CD4-positive, alpha-beta T cell treated with Interleukin-4 for 1 hour (primary cell): ENCODE results near the gene MESP2.

ENCODE experiments used
- DNase-seq, 2 donors: peaks; one replicate each; pipeline ENCODE4 v3.0.0-alpha.2; 2020 to 2022

Gene MESP2

DNA sequence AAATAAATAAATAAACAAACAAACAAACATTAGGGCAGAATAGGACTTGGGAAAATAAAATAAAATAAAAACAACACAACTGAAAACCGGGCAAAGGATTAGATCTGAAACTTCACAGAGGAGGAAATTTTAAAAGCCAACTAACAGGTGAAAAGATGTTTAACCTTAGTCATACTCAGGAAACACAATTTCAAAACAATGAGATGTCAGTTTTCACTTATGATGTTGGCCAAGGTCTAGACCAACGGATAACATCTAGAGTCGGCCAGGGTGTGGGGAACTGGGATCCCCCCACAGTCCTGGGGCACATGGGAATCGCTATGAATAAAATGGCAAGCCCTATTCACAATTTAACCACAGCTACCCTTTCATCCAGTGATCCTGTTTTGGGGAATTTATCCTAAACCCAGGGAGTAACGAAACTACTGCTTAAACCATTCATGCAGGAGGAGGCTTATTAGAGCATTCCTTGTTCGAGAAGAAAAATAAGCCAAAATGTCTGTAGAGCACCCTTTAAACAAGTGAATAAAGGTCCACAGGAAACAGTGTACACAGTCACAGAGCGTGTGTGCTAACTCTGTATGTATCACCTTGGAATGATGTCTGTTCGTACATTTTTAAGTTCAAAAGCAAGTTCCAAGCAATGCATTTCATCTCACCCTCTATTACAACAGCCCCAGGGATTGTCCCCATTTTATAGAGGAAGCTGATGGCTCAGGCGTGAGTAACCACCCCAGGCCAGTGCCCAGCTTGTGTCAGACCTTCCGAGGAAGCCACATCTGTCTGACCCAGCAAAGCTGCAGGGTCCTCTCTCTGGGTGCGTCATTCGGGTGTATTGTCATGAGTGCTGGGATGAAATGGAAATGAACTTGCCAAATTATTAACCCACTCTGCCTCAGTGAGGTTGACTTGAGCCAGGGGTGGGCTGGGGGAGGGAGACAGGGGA is 44.8 kb downstream of the MESP2 start:
- peak in 1 of 2 donors; percentile 86 for DNase-seq

DNA sequence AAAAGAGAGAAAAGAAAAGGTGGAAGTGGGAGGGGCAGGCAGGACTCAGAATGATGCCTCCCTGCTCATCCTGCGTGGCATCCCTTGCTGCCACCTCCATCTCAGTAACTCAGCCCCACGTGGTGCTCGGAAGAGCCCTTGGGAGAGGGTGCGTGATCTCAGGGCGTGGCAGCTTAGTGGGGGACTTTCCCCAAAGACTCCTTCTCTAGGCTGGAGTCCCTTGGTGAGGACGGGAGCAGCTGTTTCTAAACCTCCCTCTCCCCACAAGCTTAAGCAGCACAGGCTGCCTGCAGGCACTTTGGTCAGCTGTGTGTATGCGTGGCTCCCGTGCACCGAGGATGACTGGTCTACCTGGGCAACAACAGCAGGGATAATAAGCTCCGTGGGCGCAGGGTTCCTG is 45.9 kb downstream of the MESP2 start:
- DNase-seq = peak in 1 of 2 donors; percentile 55

DNA sequence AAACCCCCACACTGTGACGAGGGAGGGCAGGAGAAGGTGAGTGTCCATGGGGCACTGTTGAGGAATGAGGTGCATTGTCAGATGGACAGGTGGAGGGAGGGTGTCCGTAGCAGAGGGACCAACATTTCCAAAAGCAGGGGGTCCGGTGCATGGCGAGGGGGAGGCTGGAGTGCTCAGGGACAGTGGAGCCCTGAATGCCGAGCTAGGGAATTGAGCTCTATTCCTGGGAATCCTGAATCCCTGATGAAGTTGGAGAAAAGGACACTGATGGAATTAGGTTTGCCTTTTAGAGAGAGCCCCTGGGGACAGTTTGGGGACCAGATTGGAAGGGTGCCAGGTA is 46.4 kb downstream of the MESP2 start:
- DNase-seq = no peak

DNA sequence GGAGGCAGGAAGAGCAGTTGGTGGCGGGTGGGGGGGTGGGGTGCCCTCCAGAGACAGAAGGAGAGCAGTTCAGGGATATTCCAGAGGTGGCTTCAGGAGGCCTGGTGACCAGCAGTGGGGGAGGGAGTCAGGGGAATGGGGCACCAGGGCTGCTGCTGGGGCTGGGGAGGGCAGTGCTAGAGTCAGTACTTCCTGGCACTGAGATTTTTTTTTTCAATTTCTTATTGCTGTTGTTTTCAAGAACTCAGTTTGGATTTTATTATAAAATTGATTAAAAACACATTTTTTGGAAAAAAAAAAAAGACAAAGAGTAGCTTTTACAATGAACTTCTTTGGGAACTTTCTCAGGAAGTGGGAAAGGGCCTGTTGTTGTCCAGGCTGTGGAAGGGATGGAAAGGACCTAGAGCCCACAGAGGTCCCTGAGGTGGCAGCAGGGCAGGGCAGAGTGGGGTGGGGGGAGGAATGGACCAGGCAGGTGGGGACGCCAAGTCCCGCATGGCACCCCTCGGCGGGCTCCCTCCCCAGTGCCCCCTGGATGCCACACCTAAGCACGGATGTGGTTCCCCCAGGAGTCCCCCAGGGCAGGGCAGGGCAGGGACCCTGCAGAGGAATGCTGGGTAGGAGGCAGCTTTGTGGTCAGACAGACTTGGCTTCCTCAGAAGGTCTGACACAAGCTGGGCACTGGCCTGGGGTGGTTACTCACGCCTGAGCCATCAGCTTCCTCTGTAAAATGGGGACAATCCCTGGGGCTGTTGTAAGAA is 47.0 kb downstream of the MESP2 start:
- peak in 1 of 2 donors; percentile 78 for DNase-seq

DNA sequence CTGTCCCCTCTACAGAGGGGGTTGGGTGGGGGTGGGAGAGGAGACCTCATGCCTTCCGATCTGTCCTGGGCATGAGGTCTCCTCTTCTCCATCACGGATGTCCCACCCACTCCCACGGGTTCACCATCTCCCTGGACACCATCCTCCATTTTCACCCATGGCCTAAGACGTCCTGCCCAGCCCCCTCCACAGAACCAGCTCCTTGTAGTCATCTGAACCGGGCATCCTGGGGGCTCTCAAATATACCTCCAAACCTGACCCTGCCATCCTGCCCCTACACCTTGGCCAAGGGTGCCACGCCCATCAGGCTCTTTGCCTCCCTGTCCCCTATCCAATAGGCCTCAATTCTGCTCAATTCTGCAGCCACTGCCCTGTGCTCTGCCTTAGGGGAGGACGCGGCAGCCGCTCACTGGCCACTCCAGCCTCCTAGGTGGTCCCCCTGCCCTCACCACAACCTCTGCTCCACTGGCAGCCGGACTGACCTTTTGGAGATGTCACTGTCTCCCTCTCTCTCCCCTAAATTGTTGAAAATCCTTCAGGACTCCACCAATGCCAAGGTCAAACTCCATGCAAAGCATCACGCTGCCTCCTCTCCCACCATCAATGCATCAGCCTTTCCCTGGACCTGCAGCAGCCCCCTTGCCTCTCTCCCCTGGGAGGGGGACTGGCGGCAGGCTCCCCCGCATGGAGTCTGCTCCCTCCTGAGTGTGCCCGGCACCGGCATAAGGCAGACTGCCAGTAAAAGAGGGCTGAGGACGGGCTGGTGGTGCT is 47.9 kb downstream of the MESP2 start:
- DNase-seq = no peak

DNA sequence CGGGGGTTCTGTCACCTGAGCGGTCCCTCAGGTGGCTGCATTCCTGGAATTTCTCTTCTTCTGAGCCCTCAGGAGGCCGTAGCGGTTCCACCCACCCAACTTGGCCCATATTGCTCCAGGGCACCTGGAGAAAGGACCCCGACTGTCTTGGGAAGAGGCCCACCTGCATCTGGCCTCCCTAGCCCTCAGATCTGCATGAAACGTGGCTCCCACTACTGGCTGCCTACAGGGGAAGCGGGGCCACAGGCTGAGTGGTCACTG is 48.4 kb downstream of the MESP2 start:
- DNase-seq = no peak

DNA sequence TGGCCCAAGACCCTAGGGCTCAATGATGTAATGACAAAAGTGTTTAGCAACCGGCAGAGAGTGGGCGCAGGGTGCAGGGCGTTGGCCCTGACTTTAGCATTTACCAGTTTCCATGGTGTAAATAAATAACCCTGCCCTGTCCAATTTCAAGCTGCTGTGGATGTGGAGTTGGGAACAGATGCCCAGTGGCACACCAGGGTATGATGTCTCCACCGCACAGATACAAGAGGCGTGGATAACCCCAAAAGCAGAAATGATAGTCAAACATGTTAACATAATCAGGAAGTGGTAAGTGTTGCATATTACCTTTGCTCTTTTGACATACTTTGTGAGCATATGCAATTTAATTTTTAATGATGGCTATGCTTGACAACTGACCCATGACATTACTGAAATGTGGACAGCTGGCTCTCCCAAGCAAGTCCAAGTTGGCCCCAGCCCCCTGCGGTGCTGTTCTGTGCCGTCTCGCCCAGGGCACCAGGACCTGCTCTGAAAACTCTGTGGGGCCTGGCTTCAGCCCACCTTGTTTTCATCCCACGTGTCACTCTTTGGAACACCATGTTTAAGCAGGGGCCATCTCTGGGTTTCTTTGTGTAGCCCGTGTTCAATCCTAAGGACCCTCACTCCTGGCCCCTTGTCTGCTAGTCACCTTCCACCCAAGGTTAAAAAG is 49.3 kb downstream of the MESP2 start:
- DNase-seq = peak; percentile 18 to 74

DNA sequence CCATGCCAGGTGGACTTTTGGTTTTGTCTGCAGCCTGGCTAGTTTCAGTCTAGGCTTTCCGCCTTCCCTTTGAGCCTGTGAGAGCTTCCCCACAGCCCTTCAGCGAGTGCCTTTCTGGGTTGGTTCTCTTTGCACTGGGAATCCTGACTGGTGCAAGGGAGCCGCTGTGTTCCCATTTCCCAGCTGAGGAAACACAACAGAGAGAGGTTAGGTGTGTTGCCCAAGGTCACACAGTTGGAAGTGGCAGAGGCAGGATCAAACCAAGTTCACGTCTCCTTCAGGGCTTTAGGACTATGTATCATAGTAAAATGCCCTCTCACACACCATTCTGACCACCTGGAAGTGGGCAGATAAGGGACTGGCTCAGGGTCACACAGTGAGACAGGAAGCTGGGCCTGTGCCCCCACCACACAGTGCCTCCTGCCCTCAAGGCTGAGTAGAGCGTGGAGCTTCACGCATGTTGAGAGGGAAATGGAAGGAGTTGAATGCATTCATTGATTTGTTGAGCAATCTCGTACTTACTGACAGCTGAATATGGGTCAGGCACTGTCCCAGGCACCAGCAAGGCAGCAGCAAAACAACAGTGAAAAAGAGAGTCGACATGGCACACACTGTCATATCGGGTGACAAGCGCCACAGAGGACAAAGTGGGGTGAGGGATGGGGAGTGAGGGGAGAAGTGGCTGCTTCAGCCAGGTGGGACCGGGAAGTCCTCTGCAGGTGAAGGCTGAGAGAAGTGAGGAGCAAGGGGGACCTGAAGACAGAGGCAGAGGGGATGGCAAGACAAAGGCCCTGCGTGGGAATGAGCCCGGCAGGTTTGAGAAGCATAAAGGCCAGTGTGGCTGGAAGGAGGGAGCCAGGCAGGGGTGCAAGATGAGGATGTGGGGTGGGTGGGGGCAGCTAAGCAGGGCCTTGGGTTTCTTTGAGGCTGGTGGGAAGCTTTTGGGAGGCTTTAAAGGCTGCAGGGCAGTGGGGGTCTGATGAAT is 50.8 kb downstream of the MESP2 start:
- no peak for DNase-seq

DNA sequence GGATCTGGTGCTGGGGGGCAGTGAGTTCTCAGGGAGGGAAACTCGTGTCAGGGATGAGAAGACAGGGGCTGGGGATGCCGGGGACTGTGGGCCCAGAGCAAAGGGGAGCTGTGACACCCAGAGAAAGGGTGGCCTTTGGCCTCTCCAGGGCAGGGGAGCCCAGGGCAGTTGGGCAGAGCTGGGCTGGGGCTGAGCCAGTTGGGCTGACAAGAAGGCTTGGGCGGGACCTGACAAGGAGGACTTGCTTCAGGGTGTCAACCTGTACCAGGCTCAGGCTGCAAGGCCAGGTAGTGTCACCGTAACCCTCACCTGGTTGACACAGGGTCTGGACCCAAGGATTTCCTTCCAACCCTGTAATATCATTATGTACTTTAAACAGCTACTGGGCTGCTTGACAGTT is 51.7 kb downstream of the MESP2 start:
- DNase-seq = no peak
